ENCODE data around the gene TEX50. TPM values are rescaled to one million over a fixed set of nuclear protein-coding genes. Genes with fewer than 3 reads are reported as not detected.

TEX50 gene, protein sequence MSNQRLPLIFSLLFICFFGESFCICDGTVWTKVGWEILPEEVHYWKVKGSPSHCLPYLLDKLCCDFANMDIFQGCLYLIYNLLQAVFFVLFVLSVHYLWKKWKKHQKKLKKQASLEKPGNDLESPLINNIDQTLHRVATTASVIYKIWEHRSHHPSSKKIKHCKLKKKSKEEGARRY
- total RNA-seq = not detected in 2 replicates

DNA sequence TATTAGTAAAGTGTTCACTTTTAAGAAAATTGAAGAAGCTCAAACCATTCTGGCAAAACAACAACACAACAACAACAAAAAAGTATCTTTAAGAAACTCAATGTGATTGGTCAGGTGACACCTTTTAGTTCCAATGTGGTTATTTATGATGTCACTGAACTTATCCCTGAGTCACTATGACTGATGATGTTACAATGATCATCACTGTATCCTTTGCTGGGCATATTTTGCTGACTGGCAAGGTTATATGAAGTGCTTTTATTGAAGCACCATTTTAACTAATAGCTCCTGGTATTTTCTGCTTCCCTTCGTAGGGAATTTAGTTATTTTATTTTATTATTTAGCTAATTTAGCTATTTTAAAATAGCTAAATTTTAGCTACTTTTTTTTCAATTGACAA is at the start of gene TEX50:
Gene TEX50, plus strand, starts transcription at position 223 of the 400 bp plus-strand sequence. CDS start 184 bp downstream, outside the sequence.

DNA sequence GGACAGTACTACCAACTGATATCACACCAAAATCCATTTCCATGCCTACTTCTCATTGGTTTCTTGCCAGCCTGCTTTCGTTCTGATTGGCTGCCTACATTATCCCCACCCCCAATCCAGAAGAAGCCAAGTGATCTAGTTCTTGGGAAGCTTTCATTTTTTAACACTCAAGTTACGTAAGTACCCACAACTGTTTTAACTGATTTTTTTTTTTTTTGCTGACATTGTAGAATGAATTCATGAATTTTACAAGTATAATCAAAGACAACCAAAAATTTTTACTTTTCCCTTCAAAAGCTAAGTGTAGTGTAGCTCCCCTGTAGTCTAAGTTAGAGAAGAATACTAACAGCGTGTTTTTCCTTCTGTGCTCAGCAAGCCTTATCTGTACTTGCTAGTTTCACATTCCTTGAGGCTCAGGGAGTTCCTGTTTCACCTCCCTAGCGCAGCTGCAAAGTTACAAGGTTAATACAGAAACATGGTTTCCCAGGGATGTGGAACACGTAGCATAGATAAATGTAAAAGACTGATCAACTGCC is 32.0 kb upstream of the TEX50 start, which contains the start of gene SLC9C2:
Gene SLC9C2, minus strand, starts transcription at position 17 of the 536 bp plus-strand sequence. CDS start 1,296 bp downstream, outside the sequence.

DNA sequence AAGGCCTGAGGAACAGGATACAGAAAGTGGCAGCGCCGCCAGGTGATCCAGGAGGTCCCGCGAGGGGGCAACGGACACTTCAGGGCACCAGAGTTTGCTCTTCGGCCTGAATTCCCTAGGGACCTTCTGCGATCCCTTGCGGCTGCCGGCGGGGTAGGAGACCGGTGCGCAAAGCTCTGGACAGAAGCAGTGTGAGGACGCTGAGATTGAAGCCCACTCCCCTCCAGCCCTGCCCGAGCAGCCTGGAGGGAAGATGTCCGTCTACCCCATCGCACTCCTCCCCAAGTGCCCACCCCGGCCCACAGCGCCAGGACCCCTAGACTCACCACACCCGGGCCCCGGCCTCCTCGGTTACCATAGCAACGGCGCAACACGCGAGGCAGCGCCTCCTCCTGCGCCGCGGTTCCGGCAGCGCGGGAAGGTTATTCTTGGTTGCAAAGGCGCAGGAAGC is 34.4 kb downstream of the TEX50 start, which contains the start of gene ANKRD45:
Gene ANKRD45, minus strand, starts transcription at position 361 of the 451 bp plus-strand sequence. CDS start 10,433 bp downstream, outside the sequence.

Other genes starting within 250 kb of the TEX50 start
- gene PRDX6, start 158.0 kb upstream of the TEX50 start, total RNA-seq = 199 and 211 TPM in 2 replicates
- 2.0 TPM in 1 of 2 replicates, not detected in the other for gene SLC9C2, start 32.3 kb upstream of the TEX50 start, total RNA-seq
- gene ANKRD45, start 34.5 kb downstream of the TEX50 start, total RNA-seq = 0.36 TPM in 1 of 2 replicates, not detected in the other
- 32.1 and 40.8 TPM in 2 replicates for gene KLHL20, start 79.6 kb downstream of the TEX50 start, total RNA-seq
- 15.0 and 17.1 TPM in 2 replicates for gene DARS2, start 189.3 kb downstream of the TEX50 start, total RNA-seq
- gene CENPL, start 189.5 kb downstream of the TEX50 start, total RNA-seq = 9.9 and 18.2 TPM in 2 replicates
- gene GAS5, start 232.7 kb downstream of the TEX50 start, total RNA-seq = 439 and 469 TPM in 2 replicates
- gene ZBTB37, start 233.0 kb downstream of the TEX50 start, total RNA-seq = 2.8 and 6.3 TPM in 2 replicates

All from endothelial cell of coronary artery (primary cell).